NCI-H345 (cell line): ENCODE measurements around the gene TP53I13.

Experiments
- DNase-seq: peaks from one replicate; lab custom pipeline; 2025; lab: John Stamatoyannopoulos, UW

TP53I13 gene

GRCh38 chr17:29567304-29567553 is 1.3 kb upstream of the TP53I13 start:
- no peak for DNase-seq

- DNase-seq: peak; percentile 49
Observed at GRCh38 chr17:29567554-29568330, 759 bp upstream of the TP53I13 start.

GRCh38 chr17:29569245-29569950 is 897 bp downstream of the TP53I13 start:
- DNase-seq: no peak

DNA sequence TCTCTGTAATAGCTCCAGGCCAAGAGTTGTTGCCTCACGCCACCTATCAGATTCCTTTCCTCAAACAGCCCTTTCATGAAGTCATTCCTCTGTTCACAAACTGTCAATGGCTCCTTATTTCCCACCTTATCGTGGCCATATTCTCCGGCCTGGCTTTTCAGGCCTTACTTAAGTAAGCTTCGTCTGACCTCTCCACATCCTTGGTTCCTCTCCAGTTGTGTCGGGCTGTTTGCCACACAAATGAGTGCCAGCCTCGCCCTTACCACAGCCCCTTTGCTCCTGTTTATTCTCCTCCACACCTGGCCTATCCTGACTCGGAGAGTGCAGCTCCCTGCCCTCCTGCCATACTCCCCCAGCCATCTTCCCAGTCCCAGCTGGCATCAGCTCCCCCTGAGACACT is 2.0 kb downstream of the TP53I13 start:
- DNase-seq: no peak

DNA sequence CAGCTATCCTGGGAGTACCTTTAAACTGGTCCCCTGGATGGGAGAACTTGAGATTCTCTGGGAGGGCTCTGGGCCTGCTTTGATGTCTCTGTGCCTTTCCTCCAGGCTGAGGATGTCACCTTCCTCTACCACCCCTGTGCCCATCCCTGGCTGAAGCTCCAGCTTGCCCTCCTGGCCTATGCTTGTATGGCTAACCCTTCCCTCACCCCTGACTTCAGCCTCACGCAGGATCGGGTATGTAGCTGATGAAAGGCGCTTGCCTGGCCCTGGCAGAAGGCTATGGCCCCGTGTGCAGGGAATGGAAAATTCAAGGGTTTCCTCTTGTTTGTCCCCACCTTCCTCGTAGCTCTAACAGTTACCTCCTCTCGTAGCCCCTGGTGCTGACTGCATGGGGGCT is 3.0 kb downstream of the TP53I13 start:
- DNase-seq: no peak

DNA sequence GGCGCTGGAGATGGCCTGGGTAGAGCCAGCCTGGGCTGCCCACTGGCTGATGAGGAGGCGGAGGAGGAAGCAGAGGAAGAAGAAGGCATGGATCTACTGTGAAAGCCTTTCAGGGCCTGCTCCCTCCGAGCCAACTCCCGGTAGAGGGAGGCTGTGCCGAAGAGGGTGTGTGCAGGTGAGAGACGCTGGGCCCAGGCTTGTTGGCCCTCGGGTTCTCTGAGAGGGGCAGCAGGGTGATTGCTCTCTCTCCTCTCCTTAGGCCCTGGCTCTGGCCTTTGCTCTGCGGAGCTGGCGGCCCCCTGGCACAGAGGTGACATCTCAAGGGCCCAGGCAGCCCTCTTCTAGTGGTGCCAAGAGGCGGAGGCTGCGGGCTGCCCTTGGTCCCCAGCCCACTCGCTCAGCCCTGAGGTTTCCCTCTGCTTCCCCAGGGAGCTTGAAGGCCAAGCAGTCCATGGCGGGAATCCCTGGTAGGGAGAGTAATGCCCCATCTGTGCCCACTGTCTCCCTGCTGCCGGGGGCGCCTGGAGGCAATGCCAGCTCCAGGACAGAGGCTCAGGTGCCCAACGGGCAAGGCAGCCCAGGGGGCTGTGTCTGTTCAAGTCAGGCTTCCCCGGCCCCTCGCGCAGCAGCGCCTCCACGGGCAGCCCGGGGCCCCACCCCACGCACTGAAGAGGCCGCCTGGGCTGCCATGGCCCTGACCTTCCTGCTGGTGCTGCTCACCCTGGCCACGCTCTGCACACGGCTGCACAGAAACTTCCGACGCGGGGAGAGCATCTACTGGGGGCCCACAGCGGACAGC is 3.6 kb downstream of the TP53I13 start:
- DNase-seq: no peak

- DNase-seq: no peak
Observed at GRCh38 chr17:29572691-29573557, 4.4 kb downstream of the TP53I13 start.

DNA sequence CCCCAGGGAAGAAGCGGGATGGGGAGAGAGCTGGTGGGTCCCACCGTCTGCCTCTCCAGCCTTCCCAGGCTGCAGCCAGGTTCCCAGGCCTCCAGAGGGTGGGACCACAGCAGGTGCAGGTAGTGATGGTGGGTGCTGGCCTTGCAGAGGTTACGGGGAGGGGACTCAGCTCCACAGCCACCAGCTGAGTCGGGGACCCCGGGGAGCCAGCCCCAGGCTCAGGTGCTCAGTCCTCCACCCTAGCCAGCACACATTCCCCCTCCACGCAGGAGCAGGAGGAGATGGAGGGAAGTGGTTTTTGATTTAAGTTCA is 5.0 kb downstream of the TP53I13 start:
- no peak for DNase-seq

GRCh38 chr17:29573871-29574731 is 5.6 kb downstream of the TP53I13 start:
- no peak for DNase-seq

DNA sequence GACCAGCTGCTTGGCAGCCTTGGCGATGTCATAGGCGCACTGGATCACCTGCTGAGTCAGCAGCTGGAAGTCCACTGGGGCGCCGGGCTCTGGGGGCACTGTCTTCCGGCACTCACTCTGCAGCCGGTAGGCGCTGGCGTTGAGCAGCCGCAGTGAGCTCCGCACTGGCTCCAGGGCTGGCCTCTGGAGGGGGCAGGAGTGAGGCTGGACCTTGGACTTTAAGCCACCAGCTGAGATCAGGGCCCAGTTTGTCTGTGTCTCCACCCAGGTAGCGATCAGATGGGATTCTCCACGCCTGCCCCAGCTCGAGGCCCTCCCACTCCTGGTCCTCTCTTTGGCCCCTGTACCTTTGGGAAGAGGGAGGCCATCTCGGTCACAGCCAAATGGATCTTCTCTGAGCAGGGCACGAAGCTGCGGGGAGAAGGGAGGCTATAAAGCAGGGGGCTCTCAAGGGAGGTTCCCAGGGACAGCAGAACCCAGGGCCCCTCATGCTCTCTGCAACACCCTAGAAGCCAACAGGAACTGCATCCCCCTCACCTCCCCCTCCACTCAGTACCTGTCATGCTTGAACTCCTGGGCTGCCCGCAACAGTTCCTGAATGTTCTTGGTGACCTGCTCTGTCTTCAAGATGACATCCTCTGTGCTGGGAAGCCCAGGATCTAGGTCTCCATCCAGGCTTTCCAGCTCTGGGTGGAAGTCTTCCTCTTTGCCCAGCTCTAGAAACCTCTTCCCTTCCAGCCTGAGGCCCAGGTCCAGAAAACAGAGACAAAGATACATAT is 6.4 kb downstream of the TP53I13 start:
- no peak for DNase-seq

- no peak for DNase-seq
Observed at GRCh38 chr17:29575511-29576213, 7.2 kb downstream of the TP53I13 start.

DNA sequence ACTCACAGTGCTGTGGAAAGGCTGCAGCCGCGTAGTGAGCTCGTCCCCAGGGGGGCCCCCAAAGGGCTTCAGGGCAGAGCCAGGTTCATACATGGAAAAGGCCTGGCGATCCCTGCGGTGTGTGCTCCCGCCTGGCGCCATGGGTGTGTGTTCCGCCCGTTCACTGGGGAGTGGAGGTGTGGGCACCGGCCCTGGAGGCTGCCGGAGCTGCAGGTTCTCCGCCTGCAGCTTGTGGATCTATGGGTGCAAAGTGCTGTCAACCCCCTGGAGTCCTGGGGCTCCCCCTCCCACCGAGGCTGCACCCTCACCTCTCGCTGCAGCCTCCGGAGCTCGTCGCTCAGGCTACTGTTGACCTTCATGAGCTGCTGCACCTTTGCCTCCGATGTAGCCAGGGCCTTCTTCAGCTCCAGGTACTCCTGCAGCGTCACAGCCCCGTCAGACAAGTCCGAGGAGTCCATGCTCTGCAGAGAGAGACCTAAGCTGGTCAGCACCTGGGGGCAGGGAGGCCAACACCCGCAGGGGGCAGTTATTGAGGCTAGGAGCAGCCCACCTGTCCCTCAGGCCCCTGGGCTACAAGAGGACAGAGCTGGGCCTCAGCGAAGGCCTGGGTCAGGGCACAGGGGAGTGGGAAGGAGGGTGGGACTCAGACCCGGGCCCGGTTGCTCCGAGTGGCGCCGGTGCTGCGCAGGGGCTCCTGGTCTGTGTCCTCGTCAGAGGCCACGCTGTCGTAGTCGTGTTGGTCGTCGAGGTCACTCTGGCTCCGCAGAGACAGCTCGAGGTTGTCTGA is 7.9 kb downstream of the TP53I13 start:
- no peak for DNase-seq

DNA sequence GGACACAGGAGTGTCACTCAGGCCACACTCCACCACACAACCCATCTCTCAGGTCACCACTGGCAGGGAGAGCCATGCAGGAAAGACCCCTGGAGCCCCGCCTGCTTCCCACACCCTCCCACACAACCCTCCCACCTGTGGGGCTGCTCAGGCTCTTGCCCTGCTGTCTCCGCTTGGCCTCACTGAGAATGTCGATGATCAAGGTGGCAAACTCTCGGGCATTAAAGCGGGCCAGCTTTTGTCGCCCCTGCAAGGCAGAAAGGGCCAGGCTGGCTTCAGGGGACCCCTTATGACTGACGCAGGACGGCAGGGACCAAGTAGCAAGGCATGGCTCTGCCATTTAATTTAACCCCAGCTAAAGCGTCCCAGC is 8.5 kb downstream of the TP53I13 start:
- no peak for DNase-seq

- DNase-seq: no peak
Observed at GRCh38 chr17:29577385-29578211, 9.1 kb downstream of the TP53I13 start.

DNA sequence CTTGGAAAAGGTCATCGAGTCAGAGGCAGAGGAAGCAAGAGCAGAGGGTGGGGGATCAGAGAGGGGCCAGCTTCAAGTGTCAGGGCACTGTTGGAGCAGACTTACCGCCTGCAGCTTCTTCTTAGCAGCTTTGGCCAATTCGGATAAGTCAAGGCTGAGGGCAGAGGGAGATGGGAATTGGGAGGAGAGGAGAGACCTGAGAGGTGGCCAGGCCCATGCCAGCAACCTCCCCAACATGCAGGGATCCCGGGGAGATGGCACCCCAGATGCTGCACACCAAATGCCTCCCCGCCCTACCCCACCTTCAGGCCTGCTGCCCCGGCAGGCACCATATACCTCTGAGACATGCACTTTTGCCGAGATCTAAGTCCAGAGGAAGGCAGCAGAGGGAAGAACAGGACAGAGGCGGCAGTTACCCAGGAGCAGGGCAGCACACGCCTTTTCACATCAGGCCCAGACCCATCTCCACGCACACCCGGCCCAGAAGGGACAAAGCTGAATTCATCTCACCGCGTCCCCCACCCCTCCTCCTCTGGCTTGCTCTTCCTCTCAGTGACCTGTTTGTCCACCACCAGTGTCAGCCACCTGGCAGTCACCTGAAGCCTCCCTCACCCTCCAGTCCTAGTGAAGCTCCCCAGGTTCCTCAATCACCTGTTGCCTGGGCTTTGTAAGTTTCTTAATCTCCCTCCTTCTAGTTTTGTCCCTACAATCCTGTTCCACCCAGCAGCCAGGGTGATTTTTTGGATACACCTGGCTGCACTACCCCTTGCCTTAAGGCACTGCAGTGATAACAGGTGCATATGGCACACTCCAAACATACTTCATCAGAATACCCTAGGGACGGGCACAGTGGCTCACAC is 10.4 kb downstream of the TP53I13 start:
- no peak for DNase-seq

DNA sequence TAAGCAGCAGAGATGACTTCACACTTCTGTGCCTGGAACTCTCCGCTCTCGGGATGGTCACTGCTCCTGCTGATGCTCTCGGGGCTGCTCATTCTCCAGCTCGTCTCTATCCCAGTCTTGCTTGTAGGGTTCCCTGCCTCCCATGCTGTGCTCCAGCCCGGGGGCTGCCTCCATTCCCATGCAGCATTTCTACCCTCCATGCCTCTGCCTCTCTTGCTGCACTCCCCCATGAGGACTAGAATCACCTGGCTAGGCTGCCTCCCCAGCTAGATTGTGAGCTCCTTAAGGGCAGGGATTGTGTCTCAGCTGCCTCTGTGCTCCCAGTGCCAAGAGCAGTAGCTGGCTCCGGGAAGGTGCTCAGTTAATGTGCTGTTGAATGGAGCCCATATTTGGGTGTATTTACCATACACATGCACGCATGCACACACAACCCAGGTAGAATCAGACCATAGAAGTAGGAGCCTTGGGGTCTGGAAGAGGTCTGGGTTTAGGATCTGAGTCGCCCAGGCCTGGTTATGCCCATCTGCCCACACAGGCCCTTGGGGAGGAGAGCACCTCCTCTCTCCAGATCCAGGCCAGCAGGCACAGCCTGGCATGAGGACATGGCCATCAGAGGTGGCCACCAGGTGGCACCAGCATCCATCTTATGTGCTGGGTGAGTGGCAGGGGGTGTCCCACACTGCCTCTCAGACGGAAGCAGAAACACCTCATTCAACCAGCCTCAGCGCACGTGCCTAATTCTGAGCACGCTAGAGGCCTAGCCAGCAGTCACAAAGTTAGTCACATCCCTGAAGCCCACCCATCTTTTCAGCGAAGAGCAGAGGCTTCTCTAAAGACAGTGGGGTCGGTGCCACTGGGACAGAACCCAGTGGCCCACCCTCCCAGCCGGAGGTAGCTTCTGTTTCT is 11.6 kb downstream of the TP53I13 start:
- peak; percentile 79 for DNase-seq
